Panc1 (cell line): Measurements from ENCODE around the gene ARSG. TPM values are rescaled to one million over a fixed set of nuclear protein-coding genes. Genes with fewer than 3 reads are reported as not detected.

Source experiments
- ATAC-seq: fragments of 200-7000 bp; cut with Tn5 transposase; 2 replicates; pipeline ENCODE4 v1.9.1; 2020; ENCODE audit warnings: mild to moderate bottlenecking, moderate library complexity
- BruUV-seq: library from RNA; stranded (reverse); fragments of 400-500 nt; replicated peaks from 2 replicates; lab custom pipeline; 2021; lab: Mats Ljungman, UMichigan
- CTCF ChIA-PET: fragments of 300-600 bp; sonication (Branson Sonifier 250); formaldehyde crosslinking; loops from one replicate; lab custom pipeline; 2022; ENCODE audit warnings: antibody characterized with exemption; lab: Charles Lee
- POLR2A ChIA-PET: fragments of 300-600 bp; sonication (Branson Sonifier 250); formaldehyde crosslinking; loops from one replicate; lab custom pipeline; 2022; ENCODE audit warnings: antibody characterized with exemption; lab: Charles Lee
- DNase-seq: peaks from one replicate; pipeline ENCODE4 v3.0.0-alpha.2; 2010; ENCODE audit warnings: low read depth, low spot score
- H3K27ac ChIP-seq: 2 replicates; pipeline ENCODE4 v1.5.1; 2011; ENCODE audit warnings: mild to moderate bottlenecking, low read length, inconsistent platforms
- H3K27me3 ChIP-seq: fragments of 200-500 bp; sonication (Bioruptor generic); 2 replicates; pipeline ENCODE4 v1.6.0; 2014; ENCODE audit warnings: low read length, inconsistent platforms; ENCODE audit not compliant: control insufficient read depth, insufficient read depth
- H3K36me3 ChIP-seq: fragments of 200-500 bp; sonication (Bioruptor generic); 2 replicates; pipeline ENCODE4 v1.5.1; 2014; ENCODE audit warnings: inconsistent platforms, mild to moderate bottlenecking, low read length, moderate library complexity; ENCODE audit not compliant: control insufficient read depth, insufficient read depth
- H3K4me1 ChIP-seq: 2 replicates; pipeline ENCODE4 v1.5.1; 2011; ENCODE audit warnings: inconsistent platforms, mild to moderate bottlenecking, low read length, moderate library complexity; ENCODE audit not compliant: control insufficient read depth, insufficient read depth
- H3K4me3 ChIP-seq, 2 experiments: 2 replicates each; pipeline ENCODE4 v1.5.1; 2011 to 2012; ENCODE audit warnings: low read depth in 2 of 2, low read length in 2 of 2, mild to moderate bottlenecking in 2 of 2, inconsistent platforms in 1 of 2, moderate library complexity in 1 of 2
- H3K9me3 ChIP-seq: fragments of 200-500 bp; sonication (Bioruptor generic); 2 replicates; pipeline ENCODE4 v1.5.1; 2014; ENCODE audit warnings: low read depth, mild to moderate bottlenecking, inconsistent platforms, low read length, moderate library complexity; ENCODE audit not compliant: control insufficient read depth, insufficient read depth
- CTCF ChIP-seq: fragments of 450-650 bp; IDR thresholded peaks from 2 replicates; pipeline ENCODE4 v1.5.1; 2017; ENCODE audit warnings: mild to moderate bottlenecking
- POLR2AphosphoS5 ChIP-seq: IDR thresholded peaks from 2 replicates; pipeline ENCODE4 v1.6.1; 2012; ENCODE audit warnings: mild to moderate bottlenecking, low read depth, low read length, moderate library complexity
- REST ChIP-seq, 2 experiments: IDR thresholded peaks; 2 replicates each; pipeline ENCODE4 v1.6.1; 2011 to 2012; ENCODE audit warnings: low read depth in 2 of 2, control low read depth in 1 of 2, low read length in 1 of 2, mild to moderate bottlenecking in 1 of 2, moderate library complexity in 1 of 2; ENCODE audit not compliant: insufficient read depth in 1 of 2
- SIN3A ChIP-seq: IDR thresholded peaks from 2 replicates; pipeline ENCODE4 v1.6.1; 2012; ENCODE audit warnings: low read depth, mild to moderate bottlenecking, low read length, moderate library complexity, borderline replicate concordance; ENCODE audit not compliant: insufficient read depth
- TCF7L2 ChIP-seq: IDR thresholded peaks from 2 replicates; pipeline ENCODE4 v1.6.1; 2011; ENCODE audit warnings: mild to moderate bottlenecking, low read depth, low read length, inconsistent platforms
- in situ Hi-C: cut with HindIII; loops from 2 replicates; pipeline ENCODE4 v1.10.0; 2016; ENCODE audit warnings: low sequenced_read_pairs, low pct_unique_long_range_greater_than_20kb
- intact Hi-C: fragments of 100-400 bp; cut with micrococcal nuclease; formaldehyde crosslinking; loops from one replicate; pipeline ENCODE4 v1.10.0; 2022; ENCODE audit not compliant: unreplicated experiment
- total RNA-seq: library from RNA; stranded (reverse); gene quantifications from one replicate; pipeline ENCODE4 v1.2.1, GENCODE V29; 2021; ENCODE audit not compliant: unreplicated experiment

Gene ARSG
- total RNA-seq, 1 experiment from 2014 or later, result 2.3 TPM

GRCh38 chr17:68433911-68434508 lies 142.7 kb downstream of the ARSG start:
- DNase-seq (no peak), ATAC-seq (no peak)
- ChIA-PET CTCF (no interaction called here), POLR2A (no interaction called here)
- no peaks in the 10 kb centered on the region for H3K27me3 ChIP-seq
- TF ChIP-seq REST (IDR thresholded peaks at IDR 0.05; ENCODE audit: insufficient read depth in 1 of 2, low read depth in 2 of 2, low read length in 1 of 2), result no peak
- TF ChIP-seq POLR2AphosphoS5, result no peak
- TF ChIP-seq TCF7L2, result no peak
- TF ChIP-seq SIN3A, result no peak
- TF ChIP-seq CTCF, result no peak
- H3K4me1 ChIP-seq, result no peaks in the 10 kb centered on the region
- H3K27ac ChIP-seq, result no peak overlapping the region
- in situ Hi-C loops, result no loop called here
- no peaks in the 10 kb centered on the region for H3K9me3 ChIP-seq
- intact Hi-C loops, result no loop called here
- H3K4me3 ChIP-seq, result no peak overlapping the region
- H3K36me3 ChIP-seq, result no peaks in the 10 kb centered on the region
- no TSS peak for BruUV-seq

GRCh38 chr17:68435361-68435760 lies 144.1 kb downstream of the ARSG start:
- ChIA-PET POLR2A (no interaction called here), CTCF (interaction anchor here (0.6 kb wide), 1 partner anchor 240 kb away, joined by 3 read pairs; no protein-coding TSS in a partner anchor)
- Histone ChIP-seq H3K27me3 (no peaks in the 10 kb centered on the region), H3K9me3 (no peaks in the 10 kb centered on the region), H3K4me1 (no peaks in the 10 kb centered on the region), H3K27ac (no peak overlapping the region), H3K4me3 (no peak overlapping the region), H3K36me3 (no peaks in the 10 kb centered on the region)
- no peak for ATAC-seq
- TF ChIP-seq TCF7L2 (no peak), REST (IDR thresholded peaks at IDR 0.05; ENCODE audit: insufficient read depth in 1 of 2, low read depth in 2 of 2, low read length in 1 of 2) (no peak), SIN3A (no peak)
- in situ Hi-C loops, result no loop called here
- intact Hi-C loops, result no loop called here
- BruUV-seq, result no TSS peak
- no peak for DNase-seq
